IMR-90 (cell line): ENCODE data around the gene SLC47A2. TPM values are rescaled to one million over a fixed set of nuclear protein-coding genes. Genes with fewer than 3 reads are reported as not detected.
A peak's percentile ranks its signal among the peaks of the same experiment; 100 is the strongest.

ENCODE experiments used
- ATAC-seq: fragments of 200-7000 bp; cut with Tn5 transposase; 2 replicates; pipeline ENCODE4 v1.9.1; 2020; ENCODE audit warnings: low read depth, mild to moderate bottlenecking, moderate library complexity
- BruUV-seq: library from RNA; stranded (reverse); fragments of 400-500 nt; replicated peaks from 2 replicates; lab custom pipeline; 2021; lab: Mats Ljungman, UMichigan
- CTCF ChIA-PET: fragments of 300-600 bp; formaldehyde crosslinking; extraction: SDS; loops from one replicate; lab custom pipeline; 2021; ENCODE audit warnings: antibody characterized with exemption; lab: Yijun Ruan, JAX
- POLR2A ChIA-PET: fragments of 300-600 bp; sonication (Branson Sonifier 250); formaldehyde crosslinking; loops from one replicate; lab custom pipeline; 2022; ENCODE audit warnings: antibody characterized with exemption; ENCODE audit not compliant: unreplicated experiment; lab: Charles Lee
- DNase-seq: peaks from one replicate; pipeline ENCODE4 v3.0.0; 2013
- H2AFZ ChIP-seq: replicated peaks from 2 replicates; pipeline ENCODE3; 2013; ENCODE audit warnings: low read length, mild to moderate bottlenecking; ENCODE audit not compliant: poor library complexity
- H2AK5ac ChIP-seq: 2 replicates; pipeline ENCODE4 v1.6.1; 2013; ENCODE audit warnings: low read depth, low read length, inconsistent platforms
- H2AK9ac ChIP-seq: replicated peaks from 2 replicates; pipeline ENCODE3; 2013; ENCODE audit warnings: mild to moderate bottlenecking, low read depth, low read length, moderate library complexity; ENCODE audit not compliant: poor library complexity
- H2BK120ac ChIP-seq: 2 replicates; pipeline ENCODE4 v1.6.1; 2013; ENCODE audit warnings: low read depth, low read length, inconsistent platforms
- H2BK15ac ChIP-seq: 3 replicates; pipeline ENCODE4 v1.6.1; 2013; ENCODE audit warnings: low read depth, low read length, inconsistent platforms
- H2BK20ac ChIP-seq: 2 replicates; pipeline ENCODE4 v1.6.1; 2013; ENCODE audit warnings: low read depth, mild to moderate bottlenecking, inconsistent platforms, low read length, moderate library complexity
- H2BK5ac ChIP-seq: 2 replicates; pipeline ENCODE4 v1.6.1; 2013; ENCODE audit warnings: mild to moderate bottlenecking, low read depth, low read length, inconsistent platforms; ENCODE audit not compliant: poor library complexity, severe bottlenecking
- H3K14ac ChIP-seq: replicated peaks from 2 replicates; pipeline ENCODE4 v1.6.1; 2013; ENCODE audit warnings: low read depth, low read length, inconsistent platforms
- H3K18ac ChIP-seq: 2 replicates; pipeline ENCODE4 v1.6.1; 2013; ENCODE audit warnings: low read depth, low read length, control low read depth
- H3K23ac ChIP-seq: 2 replicates; pipeline ENCODE4 v1.6.1; 2013; ENCODE audit warnings: low read depth, low read length, inconsistent platforms
- H3K27ac ChIP-seq: 2 replicates; pipeline ENCODE4 v1.5.1; 2013; ENCODE audit warnings: mild to moderate bottlenecking, control low read depth, low read length; ENCODE audit not compliant: insufficient read depth
- H3K27me3 ChIP-seq: 2 replicates; pipeline ENCODE4 v1.6.1; 2013; ENCODE audit warnings: low read length; ENCODE audit not compliant: control insufficient read depth, insufficient read depth
- H3K36me3 ChIP-seq: 2 replicates; pipeline ENCODE4 v1.6.1; 2013; ENCODE audit warnings: low read length, mixed read lengths; ENCODE audit not compliant: control insufficient read depth, insufficient read depth
- H3K4ac ChIP-seq: 2 replicates; pipeline ENCODE4 v1.6.1; 2013; ENCODE audit warnings: low read depth, low read length, inconsistent platforms
- H3K4me1 ChIP-seq: 2 replicates; pipeline ENCODE4 v1.6.1; 2013; ENCODE audit warnings: low read length, mixed read lengths; ENCODE audit not compliant: control insufficient read depth, insufficient read depth
- H3K4me2 ChIP-seq: 2 replicates; pipeline ENCODE4 v1.6.1; 2013; ENCODE audit warnings: low read depth, mild to moderate bottlenecking, control low read depth, low read length, moderate library complexity
- H3K4me3 ChIP-seq: 2 replicates; pipeline ENCODE4 v1.5.1; 2013; ENCODE audit warnings: low read depth, mild to moderate bottlenecking, control low read depth, low read length, moderate library complexity; ENCODE audit not compliant: insufficient read depth
- H3K56ac ChIP-seq: 2 replicates; pipeline ENCODE4 v1.6.1; 2013; ENCODE audit warnings: low read length, inconsistent platforms; ENCODE audit not compliant: insufficient read depth; ENCODE audit errors: extremely low read depth
- H3K79me1 ChIP-seq, 2 experiments: 2 replicates each; pipeline ENCODE4 v1.6.1; 2013; ENCODE audit warnings: low read length in 2 of 2, inconsistent platforms in 1 of 2, low read depth in 1 of 2
- H3K9ac ChIP-seq: 2 replicates; pipeline ENCODE4 v1.6.1; 2013; ENCODE audit warnings: low read depth, low read length, control low read depth
- H3K9me1 ChIP-seq: 2 replicates; pipeline ENCODE4 v1.6.1; 2013; ENCODE audit warnings: low read length, inconsistent platforms; ENCODE audit not compliant: insufficient read depth
- H3K9me3 ChIP-seq: 2 replicates; pipeline ENCODE4 v1.6.1; 2013; ENCODE audit warnings: low read length; ENCODE audit not compliant: control insufficient read depth, insufficient read depth
- H4K20me1 ChIP-seq: 2 replicates; pipeline ENCODE4 v1.6.1; 2013; ENCODE audit warnings: low read length, inconsistent platforms; ENCODE audit not compliant: insufficient read depth
- H4K5ac ChIP-seq: 2 replicates; pipeline ENCODE4 v1.6.1; 2013; ENCODE audit warnings: mild to moderate bottlenecking, low read depth, low read length, control low read depth
- H4K8ac ChIP-seq, 2 experiments: 2 replicates each; pipeline ENCODE4 v1.6.1; 2013; ENCODE audit warnings: low read depth in 2 of 2, low read length in 2 of 2, control low read depth in 1 of 2, inconsistent platforms in 1 of 2
- H4K91ac ChIP-seq: 2 replicates; pipeline ENCODE4 v1.6.1; 2013; ENCODE audit warnings: low read depth, low read length, inconsistent platforms; ENCODE audit not compliant: insufficient read depth
- MAFK ChIP-seq: IDR thresholded peaks from 2 replicates; pipeline ENCODE4 v1.6.1; 2012; ENCODE audit warnings: low read depth, low read length, improper control_type of control experiment
- POLR2A ChIP-seq: IDR thresholded peaks from 2 replicates; pipeline ENCODE4 v1.6.1; 2012; ENCODE audit warnings: mild to moderate bottlenecking, low read depth, low read length
- RAD21 ChIP-seq: IDR thresholded peaks from 2 replicates; pipeline ENCODE4 v1.6.1; 2012; ENCODE audit warnings: low read length, improper control_type of control experiment
- RCOR1 ChIP-seq: IDR thresholded peaks from 2 replicates; pipeline ENCODE4 v1.6.1; 2012; ENCODE audit warnings: mild to moderate bottlenecking, low read length, improper control_type of control experiment; ENCODE audit not compliant: insufficient replicate concordance
- WGBS, 2 experiments: methylation state at CpG; one replicate each; pipeline versions ENCODE4 v1.1.5 to v1.1.7; 2013; ENCODE audit warnings: missing lambda C conversion rate in 2 of 2; ENCODE audit not compliant: insufficient read length in 1 of 2; ENCODE audit errors: extremely low coverage in 2 of 2; 5-methylcytosine and 5-hydroxymethylcytosine counted together
- dilution Hi-C: fragments of 300-500 bp; cut with HindIII; formaldehyde crosslinking; loops from one replicate; pipeline ENCODE4 v1.14.3; 2018; ENCODE audit warnings: low sequenced_read_pairs; ENCODE audit not compliant: unreplicated experiment
- in situ Hi-C: fragments of 300-500 bp; cut with MboI; formaldehyde crosslinking; loops from 3 replicates; pipeline ENCODE4 v1.14.3; 2019; ENCODE audit warnings: low sequenced_read_pairs, inconsistent platforms, mixed read lengths
- intact Hi-C: fragments of 100-400 bp; cut with micrococcal nuclease; formaldehyde crosslinking; loops from 2 replicates; pipeline ENCODE4 v1.10.0; 2022
- polyA plus RNA-seq, 3 experiments: library from polyadenylated mRNA; depleted of rRNA; stranded (reverse); fragments of >200 nt; gene quantifications; 2 replicates each; pipeline ENCODE4 v1.2.3, GENCODE V29; 2012; ENCODE audit warnings: low replicate concordance in 1 of 3
- total RNA-seq: library from RNA; depleted of rRNA; stranded (reverse); fragments of >200 nt; gene quantifications from 2 replicates; pipeline ENCODE4 v1.2.3, GENCODE V29; 2012
- TF ChIP-seq, protein P1 (sequence below): conservative IDR thresholded peaks from 2 replicates; pipeline ENCODE4 v1.5.1; 2012; ENCODE audit warnings: mild to moderate bottlenecking, low read depth, low read length, improper control_type of control experiment

Gene SLC47A2
- total and polyA plus RNA-seq, 2 of the 4 experiments (the other 2 are of a cell fraction), result not detected

DNA sequence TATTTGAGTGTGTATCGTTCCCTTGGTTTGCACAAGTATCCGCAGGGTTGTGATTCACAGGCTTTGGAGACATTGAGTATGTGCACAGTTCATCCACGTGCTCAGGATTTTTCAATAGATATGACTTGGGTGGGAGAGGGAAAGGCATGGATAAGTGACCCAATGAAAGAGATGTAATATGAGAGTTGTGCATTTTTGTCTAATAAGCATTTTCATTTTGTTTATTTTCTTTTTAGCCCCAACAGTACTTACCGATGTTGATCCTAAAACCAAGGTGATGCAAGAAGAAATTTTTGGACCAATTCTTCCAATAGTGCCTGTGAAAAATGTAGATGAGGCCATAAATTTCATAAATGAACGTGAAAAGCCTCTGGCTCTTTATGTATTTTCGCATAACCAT is 53.3 kb downstream of the SLC47A2 start:
- no peaks in the 10 kb centered on the region for H3K79me1 ChIP-seq
- H3K4me1 ChIP-seq, result no peaks in the 10 kb centered on the region
- no peak overlapping the region for H2AK9ac ChIP-seq
- no peaks in the 10 kb centered on the region for H4K20me1 ChIP-seq
- H3K9me1 ChIP-seq, result no peaks in the 10 kb centered on the region
- H3K18ac ChIP-seq, result no peak overlapping the region
- H2AK5ac ChIP-seq, result no peak overlapping the region
- no TSS peak for BruUV-seq
- H3K36me3 ChIP-seq, result peaks cover 2% of the 10 kb centered on the region; the same call in 1 of the 2 replicates
- no peak overlapping the region for H2BK20ac ChIP-seq
- intact Hi-C loops (no loop called here), in situ Hi-C loops (no loop called here), dilution Hi-C loops (no loop called here)
- no peak overlapping the region for H2AFZ ChIP-seq
- H3K4me3 ChIP-seq, result no peak overlapping the region
- ChIA-PET POLR2A (no interaction called here), CTCF (no interaction called here)
- no peak overlapping the region for H3K9ac ChIP-seq
- H2BK120ac ChIP-seq, result no peak overlapping the region
- H3K14ac ChIP-seq, result no peak overlapping the region
- no peak overlapping the region for H3K4ac ChIP-seq
- no peak overlapping the region for H3K23ac ChIP-seq
- 83% methylated on average over 3 of the region's 6 CpGs; no CpG with 5 or more reads in 1 of the 2 experiments for WGBS, 2 experiments
- H4K5ac ChIP-seq, result no peak overlapping the region
- H3K27me3 ChIP-seq, result no peaks in the 10 kb centered on the region
- H2BK15ac ChIP-seq, result no peak overlapping the region
- no peak overlapping the region for H4K8ac ChIP-seq
- no peak overlapping the region for H4K91ac ChIP-seq
- no peak for ATAC-seq
- no peak overlapping the region for H3K4me2 ChIP-seq
- H3K27ac ChIP-seq, result no peak overlapping the region
- TF ChIP-seq, protein P1, sequence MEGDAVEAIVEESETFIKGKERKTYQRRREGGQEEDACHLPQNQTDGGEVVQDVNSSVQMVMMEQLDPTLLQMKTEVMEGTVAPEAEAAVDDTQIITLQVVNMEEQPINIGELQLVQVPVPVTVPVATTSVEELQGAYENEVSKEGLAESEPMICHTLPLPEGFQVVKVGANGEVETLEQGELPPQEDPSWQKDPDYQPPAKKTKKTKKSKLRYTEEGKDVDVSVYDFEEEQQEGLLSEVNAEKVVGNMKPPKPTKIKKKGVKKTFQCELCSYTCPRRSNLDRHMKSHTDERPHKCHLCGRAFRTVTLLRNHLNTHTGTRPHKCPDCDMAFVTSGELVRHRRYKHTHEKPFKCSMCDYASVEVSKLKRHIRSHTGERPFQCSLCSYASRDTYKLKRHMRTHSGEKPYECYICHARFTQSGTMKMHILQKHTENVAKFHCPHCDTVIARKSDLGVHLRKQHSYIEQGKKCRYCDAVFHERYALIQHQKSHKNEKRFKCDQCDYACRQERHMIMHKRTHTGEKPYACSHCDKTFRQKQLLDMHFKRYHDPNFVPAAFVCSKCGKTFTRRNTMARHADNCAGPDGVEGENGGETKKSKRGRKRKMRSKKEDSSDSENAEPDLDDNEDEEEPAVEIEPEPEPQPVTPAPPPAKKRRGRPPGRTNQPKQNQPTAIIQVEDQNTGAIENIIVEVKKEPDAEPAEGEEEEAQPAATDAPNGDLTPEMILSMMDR, result no peak
- TF ChIP-seq MAFK (peak; percentile 60), POLR2A (no peak), RAD21 (no peak), RCOR1 (no peak)
- DNase-seq, result no peak
- no peak overlapping the region for H3K56ac ChIP-seq
- H2BK5ac ChIP-seq, result no peak overlapping the region
- no peaks in the 10 kb centered on the region for H3K9me3 ChIP-seq
